H9 (cell line): ENCODE data around the gene COPB2. TPM values are rescaled to one million over a fixed set of nuclear protein-coding genes. Genes with fewer than 3 reads are reported as not detected.

ENCODE experiments used
- DNase-seq: peaks from one replicate; pipeline ENCODE4 v3.0.0-alpha.2; 2017
- H2AFZ ChIP-seq: one replicate; pipeline ENCODE4 v1.6.1; 2013; ENCODE audit warnings: mild to moderate bottlenecking, low read length, control low read depth, moderate library complexity
- H2AK5ac ChIP-seq: 2 replicates; pipeline ENCODE4 v1.6.1; 2013; ENCODE audit warnings: low read length, control low read depth, mixed read lengths; ENCODE audit not compliant: insufficient read length
- H2BK120ac ChIP-seq: one replicate; pipeline ENCODE4 v1.6.1; 2013; ENCODE audit warnings: low read depth, mild to moderate bottlenecking, low read length, control low read depth, inconsistent platforms; ENCODE audit not compliant: poor library complexity, severe bottlenecking
- H2BK12ac ChIP-seq: 2 replicates; pipeline ENCODE4 v1.6.1; 2013; ENCODE audit warnings: low read length, control low read depth, mixed read lengths, low read depth; ENCODE audit not compliant: insufficient read length
- H2BK15ac ChIP-seq: 2 replicates; pipeline ENCODE4 v1.6.1; 2013; ENCODE audit warnings: low read depth, low read length, control low read depth
- H2BK20ac ChIP-seq: one replicate; pipeline ENCODE4 v1.6.1; 2013; ENCODE audit warnings: low read depth, mild to moderate bottlenecking, low read length, control low read depth, inconsistent platforms; ENCODE audit not compliant: poor library complexity, severe bottlenecking
- H2BK5ac ChIP-seq: 2 replicates; pipeline ENCODE4 v1.6.1; 2013; ENCODE audit warnings: low read length, control low read depth, mixed read lengths; ENCODE audit not compliant: insufficient read length
- H3K14ac ChIP-seq: 2 replicates; pipeline ENCODE4 v1.6.1; 2013; ENCODE audit warnings: low read length, control low read depth; ENCODE audit not compliant: insufficient read depth
- H3K18ac ChIP-seq: 2 replicates; pipeline ENCODE4 v1.6.1; 2013; ENCODE audit warnings: low read depth, mild to moderate bottlenecking, mixed read lengths, low read length, control low read depth; ENCODE audit not compliant: insufficient read length
- H3K23ac ChIP-seq: 2 replicates; pipeline ENCODE4 v1.6.1; 2013; ENCODE audit warnings: low read length, control low read depth, mixed read lengths, low read depth; ENCODE audit not compliant: insufficient read length
- H3K23me2 ChIP-seq: 2 replicates; pipeline ENCODE4 v1.6.1; 2013; ENCODE audit warnings: low read depth, mild to moderate bottlenecking, mixed read lengths, low read length, control low read depth; ENCODE audit not compliant: insufficient read length, poor library complexity, severe bottlenecking
- H3K27ac ChIP-seq: 2 replicates; pipeline ENCODE4 v1.5.1; 2013; ENCODE audit warnings: low read length, control low read depth, mixed read lengths, low read depth; ENCODE audit not compliant: insufficient read length
- H3K27me3 ChIP-seq: 2 replicates; pipeline ENCODE4 v1.6.1; 2013; ENCODE audit warnings: low read length, control low read depth, inconsistent platforms; ENCODE audit not compliant: insufficient read depth
- H3K4ac ChIP-seq: 2 replicates; pipeline ENCODE4 v1.6.1; 2013; ENCODE audit warnings: low read depth, mild to moderate bottlenecking, control low read depth, inconsistent platforms, low read length, moderate library complexity
- H3K4me1 ChIP-seq: 2 replicates; pipeline ENCODE4 v1.6.1; 2013; ENCODE audit warnings: low read length, control low read depth, inconsistent platforms; ENCODE audit not compliant: insufficient read depth
- H3K4me2 ChIP-seq: 2 replicates; pipeline ENCODE4 v1.6.1; 2013; ENCODE audit warnings: low read length, control low read depth, mixed read lengths; ENCODE audit not compliant: insufficient read length, insufficient read depth
- H3K56ac ChIP-seq: 2 replicates; pipeline ENCODE4 v1.6.1; 2013; ENCODE audit warnings: low read depth, mild to moderate bottlenecking, mixed read lengths, low read length, control low read depth; ENCODE audit not compliant: insufficient read length
- H3K79me1 ChIP-seq: 2 replicates; pipeline ENCODE4 v1.6.1; 2013; ENCODE audit warnings: low read depth, mild to moderate bottlenecking, moderate library complexity, low read length, control low read depth, inconsistent platforms; ENCODE audit not compliant: insufficient read depth, poor library complexity, severe bottlenecking
- H3K79me2 ChIP-seq: 2 replicates; pipeline ENCODE4 v1.6.1; 2013; ENCODE audit warnings: low read length, control low read depth, inconsistent platforms; ENCODE audit not compliant: insufficient read depth
- H3K9ac ChIP-seq: 2 replicates; pipeline ENCODE4 v1.6.1; 2013; ENCODE audit warnings: low read length, control low read depth, mixed read lengths; ENCODE audit not compliant: insufficient read length; ENCODE audit errors: extremely low read depth
- H3K9me3 ChIP-seq: one replicate; pipeline ENCODE4 v1.6.1; 2013; ENCODE audit warnings: low read depth, low read length, inconsistent platforms; ENCODE audit not compliant: control insufficient read depth
- H3T11ph ChIP-seq: one replicate; pipeline ENCODE4 v1.6.1; 2013; ENCODE audit warnings: mild to moderate bottlenecking, low read length, control low read depth, inconsistent platforms
- H4K20me1 ChIP-seq: one replicate; pipeline ENCODE4 v1.6.1; 2013; ENCODE audit not compliant: control insufficient read depth, insufficient read length, insufficient read depth
- H4K5ac ChIP-seq: 2 replicates; pipeline ENCODE4 v1.6.1; 2013; ENCODE audit warnings: low read depth, mild to moderate bottlenecking, mixed read lengths, low read length, control low read depth; ENCODE audit not compliant: insufficient read length
- H4K8ac ChIP-seq: replicated peaks from 2 replicates; pipeline ENCODE4 v1.6.1; 2013; ENCODE audit warnings: low read length, control low read depth, mixed read lengths, low read depth; ENCODE audit not compliant: insufficient read length
- H4K91ac ChIP-seq: 2 replicates; pipeline ENCODE4 v1.6.1; 2013; ENCODE audit warnings: low read depth, mild to moderate bottlenecking, moderate library complexity, mixed read lengths, low read length, control low read depth; ENCODE audit not compliant: insufficient read length
- H3K27ac Mint-ChIP-seq, 3 experiments: 2 replicates in 2 of 3; 3 replicates in 1 of 3; pipeline ENCODE4 v1.8.0; 2020 to 2021; ENCODE audit warnings: mixed read lengths in 3 of 3, mild to moderate bottlenecking in 1 of 3, moderate library complexity in 1 of 3
- H3K27me3 Mint-ChIP-seq: 2 replicates; pipeline ENCODE4 v1.8.0; 2021; ENCODE audit warnings: low read depth, mild to moderate bottlenecking, moderate library complexity, mixed read lengths
- H3K36me3 Mint-ChIP-seq, 3 experiments: 2 replicates in 2 of 3; 3 replicates in 1 of 3; pipeline ENCODE4 v1.8.0; 2020 to 2021; ENCODE audit warnings: low read depth in 3 of 3, mixed read lengths in 3 of 3; ENCODE audit not compliant: insufficient read depth in 1 of 3
- H3K4me1 Mint-ChIP-seq, 2 experiments: 2 replicates each; pipeline ENCODE4 v1.8.0; 2020; ENCODE audit warnings: mixed read lengths in 2 of 2
- H3K4me3 Mint-ChIP-seq, 2 experiments: 2 replicates in 1 of 2; 3 replicates in 1 of 2; pipeline ENCODE4 v1.8.0; 2020 to 2021; ENCODE audit warnings: mild to moderate bottlenecking in 2 of 2, mixed read lengths in 2 of 2, moderate library complexity in 1 of 2
- H3K9me3 Mint-ChIP-seq, 2 experiments: 2 replicates in 1 of 2; 3 replicates in 1 of 2; pipeline ENCODE4 v1.8.0; 2020; ENCODE audit warnings: mild to moderate bottlenecking in 2 of 2, mixed read lengths in 2 of 2, moderate library complexity in 1 of 2
- total RNA-seq: library from RNA; stranded (reverse); gene quantifications from 2 replicates; pipeline ENCODE4 v1.2.1, GENCODE V29; 2021
- TF ChIP-seq, protein P1 (sequence below): fragments of 200-600 bp; sonication (generic); conservative IDR thresholded peaks from 3 replicates; pipeline ENCODE4 v1.8.0; 2021; ENCODE audit warnings: antibody characterized with exemption, mild to moderate bottlenecking

COPB2 gene
- total RNA-seq, 1 experiment from 2014 or later: 121 TPM

DNA sequence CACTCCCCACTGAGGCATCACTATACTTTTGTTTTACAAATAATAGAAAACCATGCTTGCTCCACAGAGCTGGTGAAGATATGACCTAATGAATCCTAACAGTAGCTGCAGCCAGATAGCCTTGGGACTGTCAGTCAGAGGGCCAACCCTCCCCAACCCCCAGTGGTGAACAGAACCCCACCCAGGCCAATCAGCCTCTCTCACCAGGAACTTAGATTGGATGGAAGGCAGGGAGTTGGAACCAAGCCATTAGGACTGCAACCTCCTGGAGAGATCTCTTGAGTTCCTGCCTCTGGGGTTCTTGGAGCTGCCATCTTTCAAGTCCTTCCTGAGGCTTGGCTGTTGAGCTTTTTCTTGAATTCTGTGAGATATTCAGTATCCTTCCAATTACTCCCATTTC is 48.7 kb downstream of the COPB2 start:
- no peak overlapping the region for H2AFZ ChIP-seq
- H3K23ac ChIP-seq: no peak overlapping the region
- no peak overlapping the region for H3K18ac ChIP-seq
- Mint-ChIP-seq H3K4me3 (no peak overlapping the region), H3K27me3 (peaks cover 62% of the 10 kb centered on the region), H3K36me3 (peaks cover 0 to 5% (median 3%) of the 10 kb centered on the region in 3 experiments; a peak in 1 of 7 replicates), H3K27ac (no peak overlapping the region), H3K9me3 (peaks cover 0 to 5% of the 10 kb centered on the region in 2 experiments; a peak in 2 of 5 replicates), H3K4me1 (peaks cover 0 to 7% of the 10 kb centered on the region in 2 experiments; a peak in 2 of 4 replicates)
- H3K79me1 ChIP-seq: no peaks in the 10 kb centered on the region
- no peak overlapping the region for H3K4me2 ChIP-seq
- H3T11ph ChIP-seq: no peak overlapping the region
- no peaks in the 10 kb centered on the region for H3K9me3 ChIP-seq
- no peaks in the 10 kb centered on the region for H4K20me1 ChIP-seq
- no peak overlapping the region for H2BK20ac ChIP-seq
- H2BK15ac ChIP-seq: no peak overlapping the region
- peaks cover 2% of the 10 kb centered on the region; the same call in 1 of the 2 replicates for H3K79me2 ChIP-seq
- no peak overlapping the region for H3K56ac ChIP-seq
- DNase-seq: no peak
- no peak overlapping the region for H4K8ac ChIP-seq
- H3K4ac ChIP-seq: no peak overlapping the region
- H3K27me3 ChIP-seq: no peaks in the 10 kb centered on the region
- TF ChIP-seq, protein P1, sequence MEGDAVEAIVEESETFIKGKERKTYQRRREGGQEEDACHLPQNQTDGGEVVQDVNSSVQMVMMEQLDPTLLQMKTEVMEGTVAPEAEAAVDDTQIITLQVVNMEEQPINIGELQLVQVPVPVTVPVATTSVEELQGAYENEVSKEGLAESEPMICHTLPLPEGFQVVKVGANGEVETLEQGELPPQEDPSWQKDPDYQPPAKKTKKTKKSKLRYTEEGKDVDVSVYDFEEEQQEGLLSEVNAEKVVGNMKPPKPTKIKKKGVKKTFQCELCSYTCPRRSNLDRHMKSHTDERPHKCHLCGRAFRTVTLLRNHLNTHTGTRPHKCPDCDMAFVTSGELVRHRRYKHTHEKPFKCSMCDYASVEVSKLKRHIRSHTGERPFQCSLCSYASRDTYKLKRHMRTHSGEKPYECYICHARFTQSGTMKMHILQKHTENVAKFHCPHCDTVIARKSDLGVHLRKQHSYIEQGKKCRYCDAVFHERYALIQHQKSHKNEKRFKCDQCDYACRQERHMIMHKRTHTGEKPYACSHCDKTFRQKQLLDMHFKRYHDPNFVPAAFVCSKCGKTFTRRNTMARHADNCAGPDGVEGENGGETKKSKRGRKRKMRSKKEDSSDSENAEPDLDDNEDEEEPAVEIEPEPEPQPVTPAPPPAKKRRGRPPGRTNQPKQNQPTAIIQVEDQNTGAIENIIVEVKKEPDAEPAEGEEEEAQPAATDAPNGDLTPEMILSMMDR: no peak
- no peak overlapping the region for H2BK12ac ChIP-seq
- H2BK120ac ChIP-seq: no peak overlapping the region
- peaks cover 3% of the 10 kb centered on the region for H3K23me2 ChIP-seq
- H3K9ac ChIP-seq: no peak overlapping the region
- no peak overlapping the region for H3K14ac ChIP-seq
- no peak overlapping the region for H2BK5ac ChIP-seq
- no peak overlapping the region for H3K27ac ChIP-seq
- no peak overlapping the region for H4K91ac ChIP-seq
- H3K4me1 ChIP-seq: no peaks in the 10 kb centered on the region
- no peak overlapping the region for H4K5ac ChIP-seq
- H2AK5ac ChIP-seq: no peak overlapping the region
